IMR-90 (cell line): ENCODE results near the gene NKAIN2. TPM values are rescaled to one million over a fixed set of nuclear protein-coding genes. Genes with fewer than 3 reads are reported as not detected.

Source experiments
- ATAC-seq: fragments of 200-7000 bp; cut with Tn5 transposase; 2 replicates; pipeline ENCODE4 v1.9.1; 2020; ENCODE audit warnings: low read depth, mild to moderate bottlenecking, moderate library complexity
- BruUV-seq: library from RNA; stranded (reverse); fragments of 400-500 nt; replicated peaks from 2 replicates; lab custom pipeline; 2021; lab: Mats Ljungman, UMichigan
- CTCF ChIA-PET: fragments of 300-600 bp; formaldehyde crosslinking; extraction: SDS; loops from one replicate; lab custom pipeline; 2021; ENCODE audit warnings: antibody characterized with exemption; lab: Yijun Ruan, JAX
- POLR2A ChIA-PET: fragments of 300-600 bp; sonication (Branson Sonifier 250); formaldehyde crosslinking; loops from one replicate; lab custom pipeline; 2022; ENCODE audit warnings: antibody characterized with exemption; ENCODE audit not compliant: unreplicated experiment; lab: Charles Lee
- DNase-seq: peaks from one replicate; pipeline ENCODE4 v3.0.0; 2013
- H2AFZ ChIP-seq: replicated peaks from 2 replicates; pipeline ENCODE3; 2013; ENCODE audit warnings: low read length, mild to moderate bottlenecking; ENCODE audit not compliant: poor library complexity
- H2AK5ac ChIP-seq: 2 replicates; pipeline ENCODE4 v1.6.1; 2013; ENCODE audit warnings: low read depth, low read length, inconsistent platforms
- H2AK9ac ChIP-seq: replicated peaks from 2 replicates; pipeline ENCODE3; 2013; ENCODE audit warnings: mild to moderate bottlenecking, low read depth, low read length, moderate library complexity; ENCODE audit not compliant: poor library complexity
- H2BK120ac ChIP-seq: 2 replicates; pipeline ENCODE4 v1.6.1; 2013; ENCODE audit warnings: low read depth, low read length, inconsistent platforms
- H2BK15ac ChIP-seq: 3 replicates; pipeline ENCODE4 v1.6.1; 2013; ENCODE audit warnings: low read depth, low read length, inconsistent platforms
- H2BK20ac ChIP-seq: 2 replicates; pipeline ENCODE4 v1.6.1; 2013; ENCODE audit warnings: low read depth, mild to moderate bottlenecking, inconsistent platforms, low read length, moderate library complexity
- H2BK5ac ChIP-seq: 2 replicates; pipeline ENCODE4 v1.6.1; 2013; ENCODE audit warnings: mild to moderate bottlenecking, low read depth, low read length, inconsistent platforms; ENCODE audit not compliant: poor library complexity, severe bottlenecking
- H3K14ac ChIP-seq: replicated peaks from 2 replicates; pipeline ENCODE4 v1.6.1; 2013; ENCODE audit warnings: low read depth, low read length, inconsistent platforms
- H3K18ac ChIP-seq: 2 replicates; pipeline ENCODE4 v1.6.1; 2013; ENCODE audit warnings: low read depth, low read length, control low read depth
- H3K23ac ChIP-seq: 2 replicates; pipeline ENCODE4 v1.6.1; 2013; ENCODE audit warnings: low read depth, low read length, inconsistent platforms
- H3K27ac ChIP-seq: 2 replicates; pipeline ENCODE4 v1.5.1; 2013; ENCODE audit warnings: mild to moderate bottlenecking, control low read depth, low read length; ENCODE audit not compliant: insufficient read depth
- H3K27me3 ChIP-seq: 2 replicates; pipeline ENCODE4 v1.6.1; 2013; ENCODE audit warnings: low read length; ENCODE audit not compliant: control insufficient read depth, insufficient read depth
- H3K36me3 ChIP-seq: 2 replicates; pipeline ENCODE4 v1.6.1; 2013; ENCODE audit warnings: low read length, mixed read lengths; ENCODE audit not compliant: control insufficient read depth, insufficient read depth
- H3K4ac ChIP-seq: 2 replicates; pipeline ENCODE4 v1.6.1; 2013; ENCODE audit warnings: low read depth, low read length, inconsistent platforms
- H3K4me1 ChIP-seq: 2 replicates; pipeline ENCODE4 v1.6.1; 2013; ENCODE audit warnings: low read length, mixed read lengths; ENCODE audit not compliant: control insufficient read depth, insufficient read depth
- H3K4me2 ChIP-seq: 2 replicates; pipeline ENCODE4 v1.6.1; 2013; ENCODE audit warnings: low read depth, mild to moderate bottlenecking, control low read depth, low read length, moderate library complexity
- H3K4me3 ChIP-seq: 2 replicates; pipeline ENCODE4 v1.5.1; 2013; ENCODE audit warnings: low read depth, mild to moderate bottlenecking, control low read depth, low read length, moderate library complexity; ENCODE audit not compliant: insufficient read depth
- H3K56ac ChIP-seq: 2 replicates; pipeline ENCODE4 v1.6.1; 2013; ENCODE audit warnings: low read length, inconsistent platforms; ENCODE audit not compliant: insufficient read depth; ENCODE audit errors: extremely low read depth
- H3K79me1 ChIP-seq, 2 experiments: 2 replicates each; pipeline ENCODE4 v1.6.1; 2013; ENCODE audit warnings: low read length in 2 of 2, inconsistent platforms in 1 of 2, low read depth in 1 of 2
- H3K9ac ChIP-seq: 2 replicates; pipeline ENCODE4 v1.6.1; 2013; ENCODE audit warnings: low read depth, low read length, control low read depth
- H3K9me1 ChIP-seq: 2 replicates; pipeline ENCODE4 v1.6.1; 2013; ENCODE audit warnings: low read length, inconsistent platforms; ENCODE audit not compliant: insufficient read depth
- H3K9me3 ChIP-seq: 2 replicates; pipeline ENCODE4 v1.6.1; 2013; ENCODE audit warnings: low read length; ENCODE audit not compliant: control insufficient read depth, insufficient read depth
- H4K20me1 ChIP-seq: 2 replicates; pipeline ENCODE4 v1.6.1; 2013; ENCODE audit warnings: low read length, inconsistent platforms; ENCODE audit not compliant: insufficient read depth
- H4K5ac ChIP-seq: 2 replicates; pipeline ENCODE4 v1.6.1; 2013; ENCODE audit warnings: mild to moderate bottlenecking, low read depth, low read length, control low read depth
- H4K8ac ChIP-seq, 2 experiments: 2 replicates each; pipeline ENCODE4 v1.6.1; 2013; ENCODE audit warnings: low read depth in 2 of 2, low read length in 2 of 2, control low read depth in 1 of 2, inconsistent platforms in 1 of 2
- H4K91ac ChIP-seq: 2 replicates; pipeline ENCODE4 v1.6.1; 2013; ENCODE audit warnings: low read depth, low read length, inconsistent platforms; ENCODE audit not compliant: insufficient read depth
- BHLHE40 ChIP-seq: fragments of 150-350 bp; IDR thresholded peaks from 2 replicates; pipeline ENCODE4 v1.6.1; 2016; ENCODE audit warnings: mild to moderate bottlenecking, low read depth, low read length
- CEBPB ChIP-seq: IDR thresholded peaks from 2 replicates; pipeline ENCODE4 v1.6.1; 2012; ENCODE audit warnings: low read depth, low read length, improper control_type of control experiment
- CHD1 ChIP-seq: IDR thresholded peaks from 2 replicates; pipeline ENCODE4 v1.6.1; 2012; ENCODE audit warnings: low read depth, low read length, improper control_type of control experiment
- ELK1 ChIP-seq: fragments of 150-350 bp; IDR thresholded peaks from 2 replicates; pipeline ENCODE4 v1.6.1; 2016; ENCODE audit warnings: low read depth, mild to moderate bottlenecking, low read length, moderate library complexity, borderline replicate concordance
- FOS ChIP-seq: fragments of 150-350 bp; IDR thresholded peaks from 2 replicates; pipeline ENCODE4 v1.6.1; 2016; ENCODE audit warnings: low read depth, low read length
- MAFK ChIP-seq: IDR thresholded peaks from 2 replicates; pipeline ENCODE4 v1.6.1; 2012; ENCODE audit warnings: low read depth, low read length, improper control_type of control experiment
- MAZ ChIP-seq: IDR thresholded peaks from 2 replicates; pipeline ENCODE4 v1.6.1; 2012; ENCODE audit warnings: low read depth, mild to moderate bottlenecking, low read length, improper control_type of control experiment, moderate library complexity, borderline replicate concordance
- MXI1 ChIP-seq: IDR thresholded peaks from 2 replicates; pipeline ENCODE4 v1.6.1; 2012; ENCODE audit warnings: low read depth, mild to moderate bottlenecking, low read length, moderate library complexity, borderline replicate concordance
- NFE2L2 ChIP-seq: fragments of 150-350 bp; IDR thresholded peaks from 2 replicates; pipeline ENCODE4 v1.6.1; 2016; ENCODE audit warnings: low read depth, mild to moderate bottlenecking, low read length
- POLR2A ChIP-seq: IDR thresholded peaks from 2 replicates; pipeline ENCODE4 v1.6.1; 2012; ENCODE audit warnings: mild to moderate bottlenecking, low read depth, low read length
- RAD21 ChIP-seq: IDR thresholded peaks from 2 replicates; pipeline ENCODE4 v1.6.1; 2012; ENCODE audit warnings: low read length, improper control_type of control experiment
- RCOR1 ChIP-seq: IDR thresholded peaks from 2 replicates; pipeline ENCODE4 v1.6.1; 2012; ENCODE audit warnings: mild to moderate bottlenecking, low read length, improper control_type of control experiment; ENCODE audit not compliant: insufficient replicate concordance
- RFX5 ChIP-seq: IDR thresholded peaks from 2 replicates; pipeline ENCODE4 v1.8.0; 2012; ENCODE audit warnings: low read depth, mild to moderate bottlenecking, low read length, moderate library complexity
- SMC3 ChIP-seq: fragments of 150-350 bp; IDR thresholded peaks from 2 replicates; pipeline ENCODE4 v1.6.1; 2016; ENCODE audit warnings: low read depth, mild to moderate bottlenecking, antibody characterized with exemption, low read length, moderate library complexity
- USF2 ChIP-seq: fragments of 150-350 bp; IDR thresholded peaks from 2 replicates; pipeline ENCODE4 v1.6.1; 2017; ENCODE audit warnings: mild to moderate bottlenecking, antibody characterized with exemption, low read length, low read depth
- WGBS, 2 experiments: methylation state at CpG; one replicate each; pipeline versions ENCODE4 v1.1.5 to v1.1.7; 2013; ENCODE audit warnings: missing lambda C conversion rate in 2 of 2; ENCODE audit not compliant: insufficient read length in 1 of 2; ENCODE audit errors: extremely low coverage in 2 of 2; 5-methylcytosine and 5-hydroxymethylcytosine counted together
- dilution Hi-C: fragments of 300-500 bp; cut with HindIII; formaldehyde crosslinking; loops from one replicate; pipeline ENCODE4 v1.14.3; 2018; ENCODE audit warnings: low sequenced_read_pairs; ENCODE audit not compliant: unreplicated experiment
- in situ Hi-C: fragments of 300-500 bp; cut with MboI; formaldehyde crosslinking; loops from 3 replicates; pipeline ENCODE4 v1.14.3; 2019; ENCODE audit warnings: low sequenced_read_pairs, inconsistent platforms, mixed read lengths
- intact Hi-C: fragments of 100-400 bp; cut with micrococcal nuclease; formaldehyde crosslinking; loops from 2 replicates; pipeline ENCODE4 v1.10.0; 2022
- polyA plus RNA-seq, 3 experiments: library from polyadenylated mRNA; depleted of rRNA; stranded (reverse); fragments of >200 nt; gene quantifications; 2 replicates each; pipeline ENCODE4 v1.2.3, GENCODE V29; 2012; ENCODE audit warnings: low replicate concordance in 1 of 3
- total RNA-seq: library from RNA; depleted of rRNA; stranded (reverse); fragments of >200 nt; gene quantifications from 2 replicates; pipeline ENCODE4 v1.2.3, GENCODE V29; 2012

Gene NKAIN2
- total and polyA plus RNA-seq, 2 of the 4 experiments (the other 2 are of a cell fraction) = not detected

- no peak overlapping the region for H2BK15ac ChIP-seq
- no peak overlapping the region for H4K8ac ChIP-seq
- H2AK5ac ChIP-seq = no peak overlapping the region
- POLR2A ChIA-PET = no interaction called here
- peak overlapping the region; percentile 59 for H2AFZ ChIP-seq
- no peaks in the 10 kb centered on the region for H3K36me3 ChIP-seq
- H4K5ac ChIP-seq = no peak overlapping the region
- peak overlapping the region; percentile 34; the same call in 1 of the 2 replicates for H3K4me2 ChIP-seq
- no peaks in the 10 kb centered on the region for H4K20me1 ChIP-seq
- in situ Hi-C loops = no loop called here
- H3K18ac ChIP-seq = no peak overlapping the region
- no peak overlapping the region for H4K91ac ChIP-seq
- H3K9ac ChIP-seq = no peak overlapping the region
- peaks cover 2% of the 10 kb centered on the region; the same call in 1 of the 2 replicates for H3K4me1 ChIP-seq
- ATAC-seq = peak; percentile 84
- WGBS, 2 experiments = 18% methylated on average over 2 of the region's 14 CpGs; no CpG with 5 or more reads in 1 of the 2 experiments
- no peak overlapping the region for H2BK120ac ChIP-seq
- H2AK9ac ChIP-seq = peak overlapping the region; percentile 61
- dilution Hi-C loops = no loop called here
- peak; percentile 11 for DNase-seq
- H2BK5ac ChIP-seq = no peak overlapping the region
- no peaks in the 10 kb centered on the region for H3K9me3 ChIP-seq
- CTCF ChIA-PET = interaction anchor here (0.7 kb wide), 1 partner anchor 7 kb away, joined by 7 read pairs; no protein-coding TSS in a partner anchor
- no peak overlapping the region for H3K4me3 ChIP-seq
- intact Hi-C loops = no loop called here
- no peaks in the 10 kb centered on the region for H3K79me1 ChIP-seq
- H3K27me3 ChIP-seq = no peaks in the 10 kb centered on the region
- peaks cover 5% of the 10 kb centered on the region; the same call in 1 of the 2 replicates for H3K9me1 ChIP-seq
- H3K56ac ChIP-seq = no peak overlapping the region
- H3K27ac ChIP-seq = no peak overlapping the region
- no peak overlapping the region for H2BK20ac ChIP-seq
- no peak overlapping the region; the same call in 1 of the 2 replicates for H3K23ac ChIP-seq
- H3K14ac ChIP-seq = no peak overlapping the region
- no peak overlapping the region for H3K4ac ChIP-seq
- no TSS peak for BruUV-seq
- no peak for TF ChIP-seq ELK1
- TF ChIP-seq BHLHE40 = no peak
- TF ChIP-seq RFX5 = no peak
- TF ChIP-seq RAD21 = no peak
- no peak for TF ChIP-seq CEBPB
- no peak for TF ChIP-seq NFE2L2
- TF ChIP-seq CHD1 = no peak
- no peak for TF ChIP-seq FOS
- no peak for TF ChIP-seq SMC3
- no peak for TF ChIP-seq POLR2A
- TF ChIP-seq MAZ = no peak
- TF ChIP-seq MAFK = no peak
- no peak for TF ChIP-seq RCOR1
- TF ChIP-seq USF2 = no peak
- TF ChIP-seq MXI1 = no peak
Measured at GRCh38 chr6:124823240-124824111, 1019.8 kb downstream of the NKAIN2 start.
